Pancreas (tissue), 10 donors: ENCODE results near the gene CMIP. TPM values are rescaled to one million over a fixed set of nuclear protein-coding genes. Genes with fewer than 3 reads are reported as not detected.

ENCODE experiments used
- ATAC-seq, 4 donors: fragments of 200-7000 bp; cut with Tn5 transposase; one replicate each; pipeline versions ENCODE4 v1.8.0 to v1.9.1; 2020; ENCODE audit warnings: mild to moderate bottlenecking in 4 of 4, moderate library complexity in 4 of 4
- DNase-seq, 6 donors: peaks; one replicate each; pipeline ENCODE4 v3.0.0-alpha.2; 2020
- FAIRE-seq: peaks from 2 replicates; lab custom pipeline; 2012; peaks lifted over from hg19 to GRCh38; lab: Jason Lieb, UNC
- H3K27ac ChIP-seq, 4 donors: fragments of 200-600 bp; sonication (generic); 1 replicate in 3 of 4; 2 replicates in 1 of 4; pipeline versions ENCODE4 v1.5.0 to v1.8.0; 2020
- H3K27me3 ChIP-seq, 4 donors: fragments of 200-600 bp; one replicate each; pipeline ENCODE4 v1.8.0; 2021
- H3K36me3 ChIP-seq, 3 donors: fragments of 200-600 bp; sonication (generic) in 1 of 3; one replicate each; pipeline versions ENCODE4 v1.5.0 to v1.8.0; 2020 to 2021
- H3K4me1 ChIP-seq, 3 donors: fragments of 200-600 bp; one replicate each; pipeline ENCODE4 v1.8.0; 2021
- H3K4me3 ChIP-seq, 4 donors: fragments of 200-600 bp; sonication (generic) in 2 of 4; one replicate each; pipeline versions ENCODE4 v1.5.0 to v1.8.0; 2020 to 2021
- H3K9me3 ChIP-seq, 4 donors: fragments of 200-600 bp; one replicate each; pipeline ENCODE4 v1.8.0; 2021
- WGBS, 2 donors: extraction: QIAGEN DNeasy Blood & Tissue Kit; methylation state at CpG; one replicate each; pipeline ENCODE4 v1.1.7; 2013; 5-methylcytosine and 5-hydroxymethylcytosine counted together
- intact Hi-C, 3 donors: fragments of 100-400 bp; cut with DNase I; formaldehyde crosslinking; loops; one replicate each; pipeline versions ENCODE4 v1.11.1 to v1.14.2; 2022
- polyA plus RNA-seq, 2 donors: library from polyadenylated mRNA; stranded (reverse); fragments of 200-250 nt; gene quantifications; one replicate each; pipeline ENCODE4 v1.2.3, GENCODE V29; 2013
- total RNA-seq, 6 donors: library from RNA; stranded (reverse); fragmentation: NEBNext Ultra II Directional in 4 of 6; extraction: Animal tissue kit (Norgen Biotek cat#: 25700) in 4 of 6; gene quantifications; one replicate each; pipeline versions ENCODE4 v1.2.1 to v1.2.4, GENCODE V29; 2021 to 2023
- TF ChIP-seq, protein P1 (sequence below), 4 donors: fragments of 200-600 bp; sonication (generic) in 3 of 4; IDR thresholded peaks; one replicate each; pipeline versions ENCODE4 v1.5.0 to v1.8.0; 2021; ENCODE audit warnings: antibody characterized with exemption in 4 of 4
- donor health status: healthy with polysubstance abuse.
- donor health status: DM: no; HTN: no; CAD: no; lungs with moderate emphysema.
- donor health status: DM: no; HTN: no; CAD: no.
- donor health status: control.
- donor health status: control.
- donor health status: Bipolar disorder and iron deficiency.
- donor health status: DM: yes; HTN: yes; CAD: no.
- donor health status: DM: no; HTN: no; CAD: no.
- donor health status: DM: no; HTN: no; CAD: no.
- donor health status: DM: yes; HTN: yes; CAD: no.

The CMIP gene
- total and polyA plus RNA-seq, 8 donors: 9.7 to 37.0 (median 21.5) TPM

DNA sequence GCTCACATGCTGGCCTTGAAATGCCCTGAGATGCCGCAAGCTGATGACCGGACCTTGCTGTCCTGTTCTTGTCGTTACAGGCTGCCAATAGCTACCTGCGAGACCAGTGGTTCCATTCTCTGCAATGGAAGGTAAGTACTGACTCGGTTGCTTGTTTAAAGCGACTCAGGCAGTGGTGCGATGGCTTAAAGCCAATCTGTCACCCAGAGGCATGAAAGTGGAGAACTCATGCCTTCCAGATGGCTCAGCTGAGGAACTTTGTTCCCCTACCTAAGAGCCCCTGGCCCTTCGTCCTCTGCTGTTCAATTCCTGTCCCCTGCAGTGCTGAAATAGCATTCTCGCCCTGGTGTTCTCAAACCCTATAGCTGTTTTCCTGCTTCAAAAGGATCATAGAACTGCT is 176.2 kb downstream of the CMIP start:
- ATAC-seq (no peak), DNase-seq (no peak), FAIRE-seq (no peak)
- no peaks in the 10 kb centered on the region for H3K9me3 ChIP-seq
- no peak overlapping the region for H3K27ac ChIP-seq
- H3K27me3 ChIP-seq: no peaks in the 10 kb centered on the region
- WGBS, 2 donors: 83 to 87% methylated on average over 9 of the region's 9 CpGs
- intact Hi-C loops: loop anchor here in 1 of 3 donors (5.0 kb wide), 1 partner anchor 102 kb away; no protein-coding TSS in a partner anchor
- H3K4me1 ChIP-seq: peaks cover 7 to 15% (median 13%) of the 10 kb centered on the region in 3 donors
- peaks cover 0 to 8% (median 0%) of the 10 kb centered on the region in 3 donors for H3K36me3 ChIP-seq
- H3K4me3 ChIP-seq: no peak overlapping the region
- TF ChIP-seq, protein P1, sequence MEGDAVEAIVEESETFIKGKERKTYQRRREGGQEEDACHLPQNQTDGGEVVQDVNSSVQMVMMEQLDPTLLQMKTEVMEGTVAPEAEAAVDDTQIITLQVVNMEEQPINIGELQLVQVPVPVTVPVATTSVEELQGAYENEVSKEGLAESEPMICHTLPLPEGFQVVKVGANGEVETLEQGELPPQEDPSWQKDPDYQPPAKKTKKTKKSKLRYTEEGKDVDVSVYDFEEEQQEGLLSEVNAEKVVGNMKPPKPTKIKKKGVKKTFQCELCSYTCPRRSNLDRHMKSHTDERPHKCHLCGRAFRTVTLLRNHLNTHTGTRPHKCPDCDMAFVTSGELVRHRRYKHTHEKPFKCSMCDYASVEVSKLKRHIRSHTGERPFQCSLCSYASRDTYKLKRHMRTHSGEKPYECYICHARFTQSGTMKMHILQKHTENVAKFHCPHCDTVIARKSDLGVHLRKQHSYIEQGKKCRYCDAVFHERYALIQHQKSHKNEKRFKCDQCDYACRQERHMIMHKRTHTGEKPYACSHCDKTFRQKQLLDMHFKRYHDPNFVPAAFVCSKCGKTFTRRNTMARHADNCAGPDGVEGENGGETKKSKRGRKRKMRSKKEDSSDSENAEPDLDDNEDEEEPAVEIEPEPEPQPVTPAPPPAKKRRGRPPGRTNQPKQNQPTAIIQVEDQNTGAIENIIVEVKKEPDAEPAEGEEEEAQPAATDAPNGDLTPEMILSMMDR (IDR thresholded peaks at IDR 0.05): no peak

DNA sequence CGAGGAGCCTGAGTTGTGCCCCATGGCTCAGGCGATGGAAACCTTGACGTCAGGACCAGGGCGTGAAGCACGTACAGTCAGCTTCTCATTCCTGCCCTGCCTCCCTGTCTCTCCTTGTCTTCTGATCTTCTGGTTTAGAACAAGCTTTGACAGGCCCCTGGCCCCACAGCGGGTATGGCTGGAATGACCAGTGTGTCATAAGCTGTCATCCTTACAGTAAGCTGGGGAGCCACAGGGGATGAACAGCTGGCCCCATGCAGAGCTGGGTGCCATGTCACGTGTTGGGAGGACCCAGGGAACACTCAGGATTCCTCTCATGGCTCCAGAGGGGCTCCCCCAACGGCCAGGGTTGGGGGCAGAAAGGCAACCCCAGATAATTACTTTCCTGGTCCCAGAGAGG is 176.9 kb downstream of the CMIP start:
- Histone ChIP-seq H3K9me3 (no peaks in the 10 kb centered on the region), H3K27ac (no peak overlapping the region), H3K36me3 (peaks cover 0 to 8% (median 0%) of the 10 kb centered on the region in 3 donors), H3K4me3 (no peak overlapping the region), H3K27me3 (no peaks in the 10 kb centered on the region), H3K4me1 (peaks cover 7 to 18% (median 15%) of the 10 kb centered on the region in 3 donors)
- no peak for DNase-seq
- TF ChIP-seq, protein P1 (IDR thresholded peaks at IDR 0.05): no peak
- intact Hi-C loops: loop anchor here in 1 of 3 donors (5.0 kb wide), 1 partner anchor 101 kb away; no protein-coding TSS in a partner anchor
- ATAC-seq: no peak
- no peak for FAIRE-seq
- 81 to 89% methylated on average over 8 of the region's 8 CpGs for WGBS, 2 donors

DNA sequence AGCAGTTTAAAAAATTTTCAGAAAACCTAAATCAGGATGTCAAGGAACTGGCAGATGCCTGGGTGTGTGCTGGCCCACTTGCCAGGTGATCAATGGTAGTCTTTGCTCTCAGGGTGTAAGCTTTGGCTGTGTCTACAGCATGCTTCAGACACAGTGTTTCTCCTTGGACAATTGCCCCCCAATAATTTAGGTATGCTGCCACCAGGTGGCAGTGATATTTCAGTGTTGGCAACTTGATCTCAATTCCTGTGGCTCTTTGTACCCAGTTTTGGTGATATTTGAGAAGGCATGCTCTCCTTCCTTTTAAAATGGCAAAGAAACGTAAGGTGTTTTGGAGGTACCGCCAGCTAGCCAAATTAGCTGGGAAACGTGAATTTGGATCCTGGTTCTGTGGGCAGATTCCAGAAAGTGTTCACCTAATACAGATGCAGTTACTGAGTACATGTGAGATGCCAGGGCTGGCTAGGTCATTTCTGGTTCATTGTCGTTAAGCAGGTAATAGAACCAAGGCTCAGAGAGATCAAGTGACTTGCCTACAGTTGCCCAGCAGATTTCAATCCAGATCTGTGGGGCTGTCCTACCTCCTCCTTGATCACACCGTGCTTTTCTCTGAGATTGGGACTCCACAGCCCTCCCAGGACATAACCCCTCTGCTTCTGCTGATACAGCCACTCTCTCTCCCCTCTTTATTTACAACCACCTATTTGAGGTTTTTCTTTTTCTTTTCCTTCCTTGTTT is 178.9 kb downstream of the CMIP start:
- no peaks in the 10 kb centered on the region for H3K9me3 ChIP-seq
- H3K4me1 ChIP-seq: peaks cover 7 to 18% (median 15%) of the 10 kb centered on the region in 3 donors
- no peak overlapping the region for H3K4me3 ChIP-seq
- TF ChIP-seq, protein P1 (IDR thresholded peaks at IDR 0.05): peak in 3 of 4 donors; percentile 19 to 30 (median 29)
- H3K36me3 ChIP-seq: peaks cover 0 to 8% (median 0%) of the 10 kb centered on the region in 3 donors
- WGBS, 2 donors: 78 to 81% methylated on average over 5 of the region's 5 CpGs
- H3K27me3 ChIP-seq: no peaks in the 10 kb centered on the region
- H3K27ac ChIP-seq: no peak overlapping the region
- intact Hi-C loops: loop anchor here in 1 of 3 donors (5.0 kb wide), 1 partner anchor 99 kb away; no protein-coding TSS in a partner anchor
- DNase-seq (peak in 2 of 6 donors; percentile 33 to 46), FAIRE-seq (no peak), ATAC-seq (no peak)

DNA sequence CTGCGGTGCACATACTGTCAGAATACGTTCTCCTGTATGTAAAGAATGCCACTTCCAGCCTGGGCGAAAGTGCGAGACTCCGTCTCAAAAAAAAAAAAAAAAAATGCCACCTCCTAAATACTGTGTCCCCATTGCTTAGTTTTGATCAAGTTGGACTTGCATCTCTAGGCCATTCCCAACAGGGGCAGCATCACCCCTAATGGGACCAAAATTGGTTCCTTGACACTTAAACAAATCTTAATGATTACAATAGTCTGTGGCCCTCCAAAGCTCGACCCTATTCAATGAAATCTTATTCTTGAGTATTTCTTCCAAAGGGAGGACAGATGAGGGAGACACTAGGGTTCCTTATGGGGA is 179.8 kb downstream of the CMIP start:
- 96% methylated on average over 6 of the region's 6 CpGs for WGBS, 2 donors
- peaks cover 7 to 18% (median 15%) of the 10 kb centered on the region in 3 donors for H3K4me1 ChIP-seq
- no peak for FAIRE-seq
- DNase-seq: no peak
- H3K4me3 ChIP-seq: no peak overlapping the region
- intact Hi-C loops: loop anchor here in 1 of 3 donors (5.0 kb wide), 1 partner anchor 98 kb away; no protein-coding TSS in a partner anchor
- no peaks in the 10 kb centered on the region for H3K27me3 ChIP-seq
- no peak for ATAC-seq
- no peaks in the 10 kb centered on the region for H3K9me3 ChIP-seq
- TF ChIP-seq, protein P1 (IDR thresholded peaks at IDR 0.05): no peak
- H3K27ac ChIP-seq: peak overlapping the region in 2 of 4 donors; percentile 73 to 79
- peaks cover 0 to 8% (median 0%) of the 10 kb centered on the region in 3 donors for H3K36me3 ChIP-seq
